Astrocyte of the spinal cord (primary cell): ENCODE results near the gene METTL21C.
A peak's percentile ranks its signal among the peaks of the same experiment; 100 is the strongest.

Source experiments
- DNase-seq: peaks from one replicate; pipeline ENCODE4 v3.0.0; 2011; ENCODE audit warnings: low read depth, low spot score
- H3K4me3 ChIP-seq: 2 replicates; pipeline ENCODE4 v1.5.1; 2011; ENCODE audit warnings: low read depth, mild to moderate bottlenecking, low read length, moderate library complexity
- in situ Hi-C: cut with HindIII; loops from 2 replicates; pipeline ENCODE4 v1.10.0; 2017; ENCODE audit warnings: low sequenced_read_pairs
- TF ChIP-seq, protein P1 (sequence below): IDR thresholded peaks from 2 replicates; pipeline ENCODE4 v1.5.1; 2012; ENCODE audit warnings: low read depth, mild to moderate bottlenecking, low read length, inconsistent platforms

METTL21C gene

DNA sequence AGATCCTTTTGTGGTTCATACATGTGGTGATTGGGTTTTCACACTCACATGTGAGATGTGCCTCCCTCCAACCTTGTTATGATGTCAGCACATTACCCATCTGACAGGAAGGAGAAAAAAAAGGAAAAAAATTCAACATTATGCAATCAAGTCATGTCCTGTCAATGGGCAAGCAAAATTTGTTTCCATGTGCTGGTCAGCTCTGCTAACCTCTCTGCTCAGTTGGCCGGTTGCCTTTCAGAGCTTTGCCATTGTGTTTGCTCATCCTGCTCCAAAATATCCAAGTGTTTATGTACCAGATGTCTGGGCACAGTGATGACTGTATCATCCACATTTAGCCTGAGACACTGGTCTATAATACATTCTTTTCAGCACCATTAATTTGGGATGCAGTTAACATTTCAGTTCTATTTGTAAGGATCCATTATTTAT is 27.0 kb upstream of the METTL21C start:
- H3K4me3 ChIP-seq, result no peak overlapping the region
- TF ChIP-seq, protein P1, sequence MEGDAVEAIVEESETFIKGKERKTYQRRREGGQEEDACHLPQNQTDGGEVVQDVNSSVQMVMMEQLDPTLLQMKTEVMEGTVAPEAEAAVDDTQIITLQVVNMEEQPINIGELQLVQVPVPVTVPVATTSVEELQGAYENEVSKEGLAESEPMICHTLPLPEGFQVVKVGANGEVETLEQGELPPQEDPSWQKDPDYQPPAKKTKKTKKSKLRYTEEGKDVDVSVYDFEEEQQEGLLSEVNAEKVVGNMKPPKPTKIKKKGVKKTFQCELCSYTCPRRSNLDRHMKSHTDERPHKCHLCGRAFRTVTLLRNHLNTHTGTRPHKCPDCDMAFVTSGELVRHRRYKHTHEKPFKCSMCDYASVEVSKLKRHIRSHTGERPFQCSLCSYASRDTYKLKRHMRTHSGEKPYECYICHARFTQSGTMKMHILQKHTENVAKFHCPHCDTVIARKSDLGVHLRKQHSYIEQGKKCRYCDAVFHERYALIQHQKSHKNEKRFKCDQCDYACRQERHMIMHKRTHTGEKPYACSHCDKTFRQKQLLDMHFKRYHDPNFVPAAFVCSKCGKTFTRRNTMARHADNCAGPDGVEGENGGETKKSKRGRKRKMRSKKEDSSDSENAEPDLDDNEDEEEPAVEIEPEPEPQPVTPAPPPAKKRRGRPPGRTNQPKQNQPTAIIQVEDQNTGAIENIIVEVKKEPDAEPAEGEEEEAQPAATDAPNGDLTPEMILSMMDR, result no peak
- in situ Hi-C loops, result no loop called here
- DNase-seq, result no peak

DNA sequence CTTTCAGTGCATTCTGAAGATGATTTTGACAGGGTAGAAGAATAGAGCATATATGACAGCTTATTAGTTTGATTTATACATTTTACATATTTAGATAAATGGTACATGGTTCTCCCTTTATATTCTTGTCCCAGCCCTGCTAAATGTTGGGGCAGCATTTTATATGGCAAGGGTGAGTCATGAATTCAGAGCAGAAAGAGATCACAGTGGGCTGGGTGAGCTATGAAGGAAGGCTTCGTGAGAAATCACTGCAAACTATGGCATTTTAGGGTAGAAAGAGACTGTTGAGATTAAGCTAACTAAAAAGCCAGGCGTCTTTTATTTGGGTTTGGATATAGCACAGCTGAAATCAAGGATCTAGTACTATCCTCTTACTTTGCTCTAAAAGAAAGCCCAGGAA is 23.9 kb upstream of the METTL21C start:
- no peak overlapping the region for H3K4me3 ChIP-seq
- in situ Hi-C loops, result no loop called here
- peak; percentile 1 for DNase-seq
- TF ChIP-seq, protein P1, result no peak

DNA sequence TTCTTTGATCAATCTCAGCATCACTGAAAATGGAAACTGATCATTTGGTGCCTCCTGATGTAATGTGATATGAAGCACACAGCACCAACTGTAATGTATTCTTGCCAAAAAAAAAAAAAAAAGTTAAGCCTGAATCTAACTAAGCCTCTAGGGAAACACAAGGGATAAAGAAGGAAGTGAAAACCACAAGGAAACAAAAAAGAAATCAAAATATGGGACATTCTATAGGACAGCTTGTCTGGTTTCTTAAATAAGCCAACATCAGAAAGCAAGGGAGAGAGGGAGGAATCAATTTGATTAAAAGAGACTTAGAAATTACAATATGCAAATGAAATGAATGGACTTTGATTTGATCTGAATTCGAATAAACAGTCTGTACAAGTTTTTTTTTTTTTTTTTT is 20.6 kb upstream of the METTL21C start:
- in situ Hi-C loops, result no loop called here
- no peak overlapping the region for H3K4me3 ChIP-seq
- DNase-seq, result no peak
- TF ChIP-seq, protein P1, result no peak

DNA sequence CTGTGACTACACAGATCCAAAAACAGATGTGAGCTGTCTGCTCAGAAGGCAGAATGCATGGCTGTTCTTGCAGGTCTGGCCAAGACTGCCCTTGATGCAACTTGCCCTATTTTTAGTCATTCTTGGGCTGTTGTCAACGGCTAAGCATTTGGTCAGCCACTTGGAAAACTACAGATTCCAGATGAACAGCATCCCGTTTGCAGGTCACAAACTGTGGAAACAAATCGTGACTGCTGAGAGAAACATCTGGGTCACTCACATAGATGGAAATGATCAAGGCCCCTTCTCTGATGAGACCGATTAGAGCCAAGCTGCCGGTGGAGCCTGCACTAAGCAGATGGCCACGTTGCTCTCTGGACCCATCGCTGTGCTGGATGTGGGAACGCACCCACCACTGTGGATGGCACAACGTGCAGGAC is 15.4 kb upstream of the METTL21C start:
- H3K4me3 ChIP-seq, result no peak overlapping the region

DNA sequence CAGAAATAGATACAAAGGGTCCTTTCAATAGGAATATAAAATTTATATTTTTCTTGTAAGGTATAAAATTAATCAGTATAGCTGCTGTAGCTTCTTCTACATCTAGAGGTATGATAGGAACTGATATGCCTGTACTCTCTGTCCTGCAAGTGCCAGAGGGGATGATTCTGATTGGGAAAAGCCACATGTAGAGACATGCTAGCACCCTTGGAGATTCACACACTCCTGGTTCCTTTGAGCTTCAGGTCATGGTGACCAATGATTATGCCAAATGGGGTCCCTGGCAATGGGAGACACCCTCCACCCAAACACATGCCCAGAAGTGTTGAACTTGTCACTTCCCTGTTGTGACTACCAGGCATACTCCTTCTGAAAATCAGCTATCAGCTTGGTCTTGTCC is 14.7 kb upstream of the METTL21C start:
- TF ChIP-seq, protein P1, result no peak

More for the DNA sequence above, 15.4 kb upstream of the METTL21C start:
- in situ Hi-C loops, result no loop called here
- TF ChIP-seq, protein P1, result no peak
- DNase-seq, result no peak

DNA sequence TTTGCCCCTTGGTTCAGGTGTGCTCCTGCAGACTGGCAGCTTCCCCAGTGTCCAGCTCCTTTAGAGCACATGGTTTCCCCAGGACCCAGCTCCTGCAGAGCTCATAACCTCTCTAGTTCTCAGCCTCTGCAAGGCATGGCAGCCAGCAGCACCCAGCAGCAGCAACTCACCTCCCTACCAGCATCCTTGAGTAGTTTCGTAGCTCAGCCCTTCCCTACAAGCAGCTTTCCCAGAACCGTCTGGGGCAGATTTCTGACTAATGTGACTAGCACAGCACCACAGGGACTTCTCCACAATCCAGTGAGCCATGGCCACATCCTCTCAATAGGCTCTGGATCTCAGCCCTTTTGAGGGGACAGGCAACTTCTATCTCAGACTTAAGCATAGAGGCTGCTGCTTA is 14.1 kb upstream of the METTL21C start:
- in situ Hi-C loops, result no loop called here
- no peak overlapping the region for H3K4me3 ChIP-seq
- no peak for DNase-seq
- TF ChIP-seq, protein P1, result no peak

More for the DNA sequence above, 14.7 kb upstream of the METTL21C start:
- no peak for DNase-seq
- no peak overlapping the region for H3K4me3 ChIP-seq
- in situ Hi-C loops, result no loop called here

DNA sequence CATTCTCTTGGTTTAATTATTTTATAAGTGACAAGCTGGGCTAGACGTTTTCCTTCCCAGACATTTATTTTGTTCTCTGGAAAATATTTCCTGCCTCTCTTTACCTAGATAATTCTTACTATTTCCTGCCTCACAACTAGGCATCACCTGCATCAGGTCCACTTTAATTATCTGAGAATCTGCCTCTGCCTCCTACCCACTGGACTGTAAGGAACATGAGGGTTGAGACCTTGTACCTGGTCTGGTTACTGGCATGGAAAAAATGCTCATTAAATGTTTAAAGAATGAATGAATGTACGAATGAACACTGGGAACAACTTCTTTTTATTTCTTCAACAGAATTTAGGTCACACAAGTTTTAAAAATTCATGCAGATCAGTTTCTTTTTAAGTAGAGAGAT is 13.4 kb upstream of the METTL21C start:
- DNase-seq, result no peak
- in situ Hi-C loops, result no loop called here
- TF ChIP-seq, protein P1, result no peak

More for the DNA sequence above, 13.4 kb upstream of the METTL21C start:
- no peak overlapping the region for H3K4me3 ChIP-seq
